Thyroid gland (tissue), 4 donors: ENCODE data around the gene PPFIA3. TPM values are rescaled to one million over a fixed set of nuclear protein-coding genes. Genes with fewer than 3 reads are reported as not detected.
A peak's percentile ranks its signal among the peaks of the same experiment; 100 is the strongest.
"Not testable (repeated sequence)": the region's sequence is repeated elsewhere in the genome, so short reads cannot be mapped to it uniquely, and the experiment has no call there.

Experiments
- DNase-seq, 2 donors: peaks; one replicate each; pipeline ENCODE4 v3.0.0-alpha.2; 2019
- H3K27ac ChIP-seq, 3 donors: fragments of 200-600 bp; sonication (generic); 1 replicate in 2 of 3; 2 replicates in 1 of 3; pipeline ENCODE4 v1.5.1; 2016 to 2019; ENCODE audit warnings: mild to moderate bottlenecking in 1 of 3, moderate library complexity in 1 of 3
- H3K27me3 ChIP-seq: fragments of 200-600 bp; sonication (generic); one replicate; pipeline ENCODE4 v1.5.1; 2019
- H3K36me3 ChIP-seq, 2 donors: fragments of 200-600 bp; sonication (generic); one replicate each; pipeline ENCODE4 v1.5.1; 2016 to 2019
- H3K4me1 ChIP-seq, 2 donors: fragments of 200-600 bp; sonication (generic); one replicate each; pipeline ENCODE4 v1.5.1; 2017 to 2019
- H3K4me3 ChIP-seq, 3 donors: fragments of 200-600 bp; sonication (generic); replicated peaks in 1 of 3; 1 replicate in 2 of 3; 2 replicates in 1 of 3; pipeline ENCODE4 v1.5.1; 2016; ENCODE audit warnings: mild to moderate bottlenecking in 1 of 3
- H3K9me3 ChIP-seq: fragments of 200-600 bp; sonication (generic); one replicate; pipeline ENCODE4 v1.5.1; 2017
- POLR2A ChIP-seq, 2 donors: fragments of 450-650 bp; IDR thresholded peaks; one replicate each; pipeline ENCODE4 v1.6.1; 2017; ENCODE audit warnings: antibody characterized with exemption in 2 of 2, mild to moderate bottlenecking in 2 of 2, moderate library complexity in 1 of 2
- WGBS, 2 donors: methylation state at CpG; one replicate each; pipeline ENCODE4 v1.1.5; 2017; 5-methylcytosine and 5-hydroxymethylcytosine counted together
- intact Hi-C: fragments of 100-400 bp; cut with DNase I; formaldehyde crosslinking; loops from one replicate; pipeline ENCODE4 v1.15.1; 2023
- total RNA-seq, 4 donors: library from RNA; depleted of rRNA; stranded (reverse); fragments of >200 nt; gene quantifications; one replicate each; pipeline ENCODE4 v1.2.3, GENCODE V29; 2016
- TF ChIP-seq, protein P1 (sequence below), 6 experiments: fragments of 200-600 bp in 3 of 6; fragments of 450-650 bp in 3 of 6; sonication (generic) in 3 of 6; IDR thresholded peaks; one replicate each; pipeline ENCODE4 v1.5.1; 2016 to 2019; ENCODE audit warnings: antibody characterized with exemption in 6 of 6, mild to moderate bottlenecking in 2 of 6, inconsistent platforms in 1 of 6, moderate library complexity in 1 of 6

PPFIA3 gene
- total RNA-seq, 4 donors from 2014 or later = 4.6 to 7.4 (median 5.3) TPM

GRCh38 chr19:49165865-49166301 lies 46.5 kb downstream of the PPFIA3 start:
- Histone ChIP-seq H3K27me3 (no peaks in the 10 kb centered on the region), H3K36me3 (peaks cover 0 to 7% of the 10 kb centered on the region in 2 donors), H3K9me3 (no peaks in the 10 kb centered on the region), H3K4me1 (peaks cover 12 to 29% of the 10 kb centered on the region in 2 donors), H3K27ac (peak overlapping the region; percentile 51 to 88 (median 72)), H3K4me3 (no peak overlapping the region)
- WGBS, 2 donors = 50 to 57% methylated on average over 12 to 21 of the region's 30 CpGs
- intact Hi-C loops = no loop called here
- no peak for DNase-seq
- TF ChIP-seq, protein P1, sequence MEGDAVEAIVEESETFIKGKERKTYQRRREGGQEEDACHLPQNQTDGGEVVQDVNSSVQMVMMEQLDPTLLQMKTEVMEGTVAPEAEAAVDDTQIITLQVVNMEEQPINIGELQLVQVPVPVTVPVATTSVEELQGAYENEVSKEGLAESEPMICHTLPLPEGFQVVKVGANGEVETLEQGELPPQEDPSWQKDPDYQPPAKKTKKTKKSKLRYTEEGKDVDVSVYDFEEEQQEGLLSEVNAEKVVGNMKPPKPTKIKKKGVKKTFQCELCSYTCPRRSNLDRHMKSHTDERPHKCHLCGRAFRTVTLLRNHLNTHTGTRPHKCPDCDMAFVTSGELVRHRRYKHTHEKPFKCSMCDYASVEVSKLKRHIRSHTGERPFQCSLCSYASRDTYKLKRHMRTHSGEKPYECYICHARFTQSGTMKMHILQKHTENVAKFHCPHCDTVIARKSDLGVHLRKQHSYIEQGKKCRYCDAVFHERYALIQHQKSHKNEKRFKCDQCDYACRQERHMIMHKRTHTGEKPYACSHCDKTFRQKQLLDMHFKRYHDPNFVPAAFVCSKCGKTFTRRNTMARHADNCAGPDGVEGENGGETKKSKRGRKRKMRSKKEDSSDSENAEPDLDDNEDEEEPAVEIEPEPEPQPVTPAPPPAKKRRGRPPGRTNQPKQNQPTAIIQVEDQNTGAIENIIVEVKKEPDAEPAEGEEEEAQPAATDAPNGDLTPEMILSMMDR (IDR thresholded peaks at IDR 0.05) = no peak
- TF ChIP-seq POLR2A (IDR thresholded peaks at IDR 0.05) = no peak

GRCh38 chr19:49167857-49168409 lies 48.6 kb downstream of the PPFIA3 start:
- peaks cover 6 to 17% of the 10 kb centered on the region in 2 donors for H3K4me1 ChIP-seq
- no peaks in the 10 kb centered on the region for H3K27me3 ChIP-seq
- 90 to 97% methylated on average over 18 to 25 of the region's 25 CpGs for WGBS, 2 donors
- no peak overlapping the region for H3K4me3 ChIP-seq
- TF ChIP-seq, protein P1 (IDR thresholded peaks at IDR 0.05) = no peak
- TF ChIP-seq POLR2A (IDR thresholded peaks at IDR 0.05) = no peak
- H3K9me3 ChIP-seq = no peaks in the 10 kb centered on the region
- no peak for DNase-seq
- no peak overlapping the region for H3K27ac ChIP-seq
- peaks cover 17 to 27% of the 10 kb centered on the region in 2 donors for H3K36me3 ChIP-seq
- intact Hi-C loops = no loop called here

DNA sequence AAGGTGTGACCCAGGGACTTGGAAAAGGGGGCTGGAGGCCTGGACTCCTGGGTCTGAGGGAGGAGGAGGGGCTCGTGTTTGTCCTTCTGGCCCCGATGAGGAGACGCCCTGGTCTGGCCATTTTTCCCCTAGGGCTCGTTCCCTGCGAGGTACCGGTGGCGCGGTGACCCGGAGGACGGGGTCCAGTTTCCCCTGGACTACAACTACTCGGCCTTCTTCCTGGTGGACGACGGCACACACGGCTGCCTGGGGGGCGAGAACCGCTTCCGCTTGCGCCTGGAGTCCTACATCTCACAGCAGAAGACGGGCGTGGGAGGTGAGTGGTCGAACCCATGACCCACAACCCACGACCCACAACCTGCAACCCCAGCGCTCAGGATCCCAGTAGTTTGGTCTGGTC lies 49.1 kb downstream of the PPFIA3 start:
- DNase-seq = no peak
- no peak overlapping the region for H3K27ac ChIP-seq
- H3K4me3 ChIP-seq = no peak overlapping the region
- intact Hi-C loops = no loop called here
- no peaks in the 10 kb centered on the region for H3K27me3 ChIP-seq
- TF ChIP-seq POLR2A (IDR thresholded peaks at IDR 0.05) = no peak
- TF ChIP-seq, protein P1 (IDR thresholded peaks at IDR 0.05) = no peak
- peaks cover 6 to 17% of the 10 kb centered on the region in 2 donors for H3K4me1 ChIP-seq
- peaks cover 21 to 30% of the 10 kb centered on the region in 2 donors for H3K36me3 ChIP-seq
- no peaks in the 10 kb centered on the region for H3K9me3 ChIP-seq
- WGBS, 2 donors = 96% methylated on average over 20 to 23 of the region's 23 CpGs

DNA sequence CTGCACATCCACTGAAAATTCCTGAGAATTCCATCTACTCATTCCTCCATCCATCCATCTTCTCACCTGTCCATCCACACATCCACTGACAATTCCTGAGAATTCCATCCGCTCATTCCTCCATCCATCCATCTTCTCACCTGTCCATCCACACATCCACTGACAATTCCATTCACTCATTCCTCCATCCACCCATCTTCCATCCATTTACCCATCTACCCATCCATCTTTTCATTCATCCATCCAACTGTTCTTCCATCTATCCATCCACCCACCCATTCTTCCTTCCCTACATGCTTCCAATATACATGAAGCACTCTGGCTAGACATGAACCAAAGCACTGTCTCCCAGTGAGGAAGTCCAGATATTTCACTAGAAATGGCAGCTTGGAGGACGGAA lies 53.9 kb downstream of the PPFIA3 start:
- H3K4me3 ChIP-seq = no peak overlapping the region
- no peak overlapping the region for H3K27ac ChIP-seq
- no peak for TF ChIP-seq POLR2A (IDR thresholded peaks at IDR 0.05)
- TF ChIP-seq, protein P1 (IDR thresholded peaks at IDR 0.05) = no peak
- DNase-seq = no peak
- H3K36me3 ChIP-seq = peaks cover 28 to 30% of the 10 kb centered on the region in 2 donors
- intact Hi-C loops = no loop called here
- H3K9me3 ChIP-seq = no peaks in the 10 kb centered on the region
- H3K27me3 ChIP-seq = no peaks in the 10 kb centered on the region
- no peaks in the 10 kb centered on the region for H3K4me1 ChIP-seq
- WGBS, 2 donors = 92 to 98% methylated on average over 2 of the region's 2 CpGs

DNA sequence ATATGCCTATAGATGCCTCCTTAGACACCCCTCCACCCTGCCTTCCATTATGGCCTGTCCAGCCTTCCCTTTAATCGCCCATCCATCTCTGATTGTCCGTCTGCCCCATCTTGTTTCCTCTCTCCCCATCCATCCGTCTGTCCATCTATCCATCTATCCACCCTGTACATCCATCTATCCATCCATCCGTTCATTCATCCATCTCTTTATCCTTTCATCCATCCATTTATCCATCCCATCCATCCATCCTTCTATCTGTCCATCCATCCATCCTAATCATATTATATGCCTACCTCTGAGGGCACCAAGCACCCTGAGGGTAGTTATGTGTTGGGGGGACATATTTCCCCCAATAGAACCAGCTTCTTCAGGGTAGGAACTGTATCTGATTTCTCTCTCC lies 61.3 kb downstream of the PPFIA3 start:
- DNase-seq = no peak
- H3K27me3 ChIP-seq = no peaks in the 10 kb centered on the region
- H3K27ac ChIP-seq = no peak overlapping the region
- 93 to 96% methylated on average over 4 of the region's 4 CpGs for WGBS, 2 donors
- no peaks in the 10 kb centered on the region for H3K9me3 ChIP-seq
- no peak overlapping the region for H3K4me3 ChIP-seq
- TF ChIP-seq, protein P1 (IDR thresholded peaks at IDR 0.05) = no peak
- no peak for TF ChIP-seq POLR2A (IDR thresholded peaks at IDR 0.05)
- intact Hi-C loops = no loop called here
- peaks cover 0 to 6% of the 10 kb centered on the region in 2 donors for H3K36me3 ChIP-seq
- no peaks in the 10 kb centered on the region for H3K4me1 ChIP-seq

- H3K4me3 ChIP-seq, H3K27ac ChIP-seq, DNase-seq, H3K9me3 ChIP-seq, intact Hi-C loops, H3K27me3 ChIP-seq, H3K36me3 ChIP-seq, H3K4me1 ChIP-seq: not testable (repeated sequence)
- WGBS, 2 donors = 83% methylated on average over 17 to 20 of the region's 20 CpGs
Observed at GRCh38 chr19:49182010-49182847, 62.9 kb downstream of the PPFIA3 start.
